HCT116 (cell line): ENCODE results near the gene HGFAC. TPM values are rescaled to one million over a fixed set of nuclear protein-coding genes. Genes with fewer than 3 reads are reported as not detected.

ENCODE experiments used
- ATAC-seq: fragments of 200-7000 bp; cut with Tn5 transposase; 2 replicates; pipeline ENCODE4 v1.9.1; 2020; ENCODE audit warnings: mild to moderate bottlenecking, moderate library complexity
- BruUV-seq: library from RNA; stranded (reverse); fragments of 400-500 nt; replicated peaks from 2 replicates; lab custom pipeline; 2021; lab: Mats Ljungman, UMichigan
- CTCF ChIA-PET: fragments of 300-600 bp; sonication (Branson Sonifier 250); formaldehyde crosslinking; loops from one replicate; lab custom pipeline; 2021; ENCODE audit warnings: antibody characterized with exemption; lab: Charles Lee
- POLR2A ChIA-PET: fragments of 300-600, 350-600 bp; sonication (Branson Sonifier 250); formaldehyde crosslinking; loops from one replicate; lab custom pipeline; 2021; ENCODE audit warnings: antibody characterized with exemption; lab: Charles Lee
- RAD21 ChIA-PET, 2 experiments: fragments of 300-600 bp; sonication (Branson Sonifier 250); formaldehyde crosslinking; loops; one replicate each; lab custom pipeline; 2023; ENCODE audit warnings: low total read pairs in 2 of 2; ENCODE audit not compliant: uncharacterized antibody in 2 of 2, unreplicated experiment in 2 of 2, low non-redundant PET in 1 of 2; lab: Charles Lee
- DNase-seq: peaks from one replicate; pipeline ENCODE4 v3.0.0-alpha.2; 2010; ENCODE audit warnings: low read depth, low spot score
- H2AFZ ChIP-seq: fragments of 200-600 bp; shearing (Covaris generic), sonication (generic); 2 replicates; pipeline ENCODE4 v1.6.1; 2017; ENCODE audit warnings: low read depth, mixed run types, mixed read lengths, antibody characterized with exemption, low read length; ENCODE audit not compliant: poor library complexity, severe bottlenecking
- H3K27ac ChIP-seq: 2 replicates; pipeline ENCODE4 v1.5.1; 2012; ENCODE audit warnings: low read depth, low read length
- H3K27me3 ChIP-seq: fragments of 200-600 bp; sonication (generic); 2 replicates; pipeline ENCODE4 v1.6.1; 2016; ENCODE audit warnings: mixed run types, low read length, mixed read lengths; ENCODE audit not compliant: insufficient read depth
- H3K36me3 ChIP-seq, 2 experiments: fragments of 200-500 bp in 1 of 2; fragments of 200-600 bp in 1 of 2; sonication (Bioruptor generic) in 1 of 2; sonication (generic) in 1 of 2; 2 replicates each; pipeline versions ENCODE4 v1.5.1 to v1.6.1; 2014 to 2016; ENCODE audit warnings: low read length in 2 of 2, inconsistent platforms in 1 of 2, mixed read lengths in 1 of 2, mixed run types in 1 of 2; ENCODE audit not compliant: insufficient read depth in 2 of 2, control insufficient read depth in 1 of 2
- H3K4me1 ChIP-seq, 2 experiments: fragments of 200-600 bp in 1 of 2; sonication (generic) in 1 of 2; 2 replicates each; pipeline versions ENCODE4 v1.5.1 to v1.6.1; 2012 to 2017; ENCODE audit warnings: low read length in 2 of 2, inconsistent platforms in 1 of 2, mild to moderate bottlenecking in 1 of 2, mixed read lengths in 1 of 2, mixed run types in 1 of 2, moderate library complexity in 1 of 2; ENCODE audit not compliant: insufficient read depth in 2 of 2, control insufficient read depth in 1 of 2
- H3K4me2 ChIP-seq: fragments of 200-600 bp; sonication (generic); 2 replicates; pipeline ENCODE4 v1.6.1; 2017; ENCODE audit warnings: mixed run types, low read length, mixed read lengths
- H3K4me3 ChIP-seq, 2 experiments: fragments of 200-600 bp in 1 of 2; sonication (generic) in 1 of 2; replicated peaks in 1 of 2; 2 replicates each; pipeline ENCODE4 v1.5.1; 2011 to 2016; ENCODE audit warnings: low read length in 2 of 2, control low read depth in 1 of 2, low read depth in 1 of 2, mild to moderate bottlenecking in 1 of 2, mixed read lengths in 1 of 2, mixed run types in 1 of 2
- H3K79me2 ChIP-seq: fragments of 200-600 bp; sonication (generic); 2 replicates; pipeline ENCODE4 v1.6.1; 2017; ENCODE audit warnings: mild to moderate bottlenecking, mixed run types, low read length, moderate library complexity, mixed read lengths; ENCODE audit not compliant: insufficient read depth
- H3K9ac ChIP-seq: fragments of 200-600 bp; sonication (generic); 2 replicates; pipeline ENCODE4 v1.6.1; 2016; ENCODE audit warnings: low read length, mixed read lengths
- H3K9me2 ChIP-seq: fragments of 200-600 bp; sonication (generic), shearing (Covaris generic); 2 replicates; pipeline ENCODE4 v1.6.1; 2017; ENCODE audit warnings: mixed run types, mild to moderate bottlenecking, moderate library complexity; ENCODE audit not compliant: insufficient read depth
- H3K9me3 ChIP-seq, 2 experiments: fragments of 200-500 bp in 1 of 2; fragments of 200-600 bp in 1 of 2; sonication (Bioruptor generic) in 1 of 2; sonication (generic) in 1 of 2; 2 replicates each; pipeline ENCODE4 v1.6.1; 2014 to 2017; ENCODE audit warnings: low read length in 2 of 2, mixed read lengths in 2 of 2, inconsistent platforms in 1 of 2, low read depth in 1 of 2, mild to moderate bottlenecking in 1 of 2, mixed run types in 1 of 2, moderate library complexity in 1 of 2; ENCODE audit not compliant: control insufficient read depth in 1 of 2, insufficient read depth in 1 of 2
- H4K20me1 ChIP-seq: fragments of 200-600 bp; sonication (generic), shearing (Covaris generic); 2 replicates; pipeline ENCODE4 v1.6.1; 2017; ENCODE audit warnings: mixed run types, mild to moderate bottlenecking, moderate library complexity; ENCODE audit not compliant: insufficient read depth
- ATF3 ChIP-seq: IDR thresholded peaks from 2 replicates; pipeline ENCODE4 v1.6.1; 2012
- CBX3 ChIP-seq: IDR thresholded peaks from 2 replicates; pipeline ENCODE4 v1.6.1; 2012; ENCODE audit warnings: low read depth
- EGR1 ChIP-seq: IDR thresholded peaks from 2 replicates; pipeline ENCODE4 v1.6.1; 2012; ENCODE audit warnings: low read depth
- EZH2 ChIP-seq: fragments of 200-600 bp; sonication (generic); IDR thresholded peaks from 2 replicates; pipeline ENCODE4 v1.6.1; 2017; ENCODE audit warnings: antibody characterized with exemption, mixed run types
- FOSL1 ChIP-seq: IDR thresholded peaks from 2 replicates; pipeline ENCODE4 v1.6.1; 2012; ENCODE audit warnings: low read depth
- JUND ChIP-seq: IDR thresholded peaks from 2 replicates; pipeline ENCODE4 v1.6.1; 2012
- POLR2A ChIP-seq: IDR thresholded peaks from 2 replicates; pipeline ENCODE4 v1.7.0; 2011; ENCODE audit warnings: borderline replicate concordance; ENCODE audit not compliant: insufficient read depth, insufficient read length; ENCODE audit errors: extremely low read depth
- POLR2AphosphoS5 ChIP-seq: IDR thresholded peaks from 2 replicates; pipeline ENCODE4 v1.6.1; 2011; ENCODE audit warnings: mild to moderate bottlenecking, low read depth, low read length, moderate library complexity
- RAD21 ChIP-seq: IDR thresholded peaks from 2 replicates; pipeline ENCODE4 v1.6.1; 2012; ENCODE audit warnings: low read depth, mild to moderate bottlenecking
- SIN3A ChIP-seq: IDR thresholded peaks from 2 replicates; pipeline ENCODE4 v1.6.1; 2012; ENCODE audit warnings: low read depth
- SP1 ChIP-seq: IDR thresholded peaks from 2 replicates; pipeline ENCODE4 v1.6.1; 2012; ENCODE audit warnings: low read depth
- TCF7L2 ChIP-seq: IDR thresholded peaks from 2 replicates; pipeline ENCODE4 v1.7.0; 2011; ENCODE audit warnings: borderline replicate concordance, inconsistent platforms; ENCODE audit not compliant: insufficient read depth, insufficient read length; ENCODE audit errors: extremely low read depth
- ZBTB33 ChIP-seq: IDR thresholded peaks from 2 replicates; pipeline ENCODE4 v1.6.1; 2011; ENCODE audit warnings: mild to moderate bottlenecking, low read length, moderate library complexity; ENCODE audit not compliant: insufficient replicate concordance; ENCODE audit errors: extremely low read depth
- ZFX ChIP-seq: fragments of 450-650 bp; IDR thresholded peaks from 2 replicates; pipeline ENCODE4 v1.6.1; 2017
- ZNF274 ChIP-seq: fragments of 200-500 bp; sonication (Bioruptor generic); IDR thresholded peaks from 2 replicates; pipeline ENCODE4 v1.6.1; 2014; ENCODE audit warnings: mild to moderate bottlenecking, low read depth, low read length, inconsistent platforms
- intact Hi-C: fragments of 100-400 bp; cut with micrococcal nuclease; formaldehyde crosslinking; loops from 2 replicates; pipeline ENCODE4 v1.10.0; 2022
- total RNA-seq: library from RNA; stranded (reverse); gene quantifications from one replicate; pipeline ENCODE4 v1.2.1, GENCODE V29; 2021; ENCODE audit not compliant: unreplicated experiment

The HGFAC gene
- total RNA-seq, 1 experiment from 2014 or later = 1.1 TPM

GRCh38 chr4:3420956-3421355 is 20.8 kb upstream of the HGFAC start:
- Histone ChIP-seq H3K27ac (no peak overlapping the region), H4K20me1 (no peaks in the 10 kb centered on the region), H3K9me3 (no peaks in the 10 kb centered on the region), H3K4me2 (no peak overlapping the region), H3K4me1 (no peaks in the 10 kb centered on the region), H3K4me3 (no peak overlapping the region), H2AFZ (no peak overlapping the region), H3K36me3 (no peaks in the 10 kb centered on the region), H3K9ac (no peak overlapping the region), H3K79me2 (no peaks in the 10 kb centered on the region), H3K27me3 (no peaks in the 10 kb centered on the region), H3K9me2 (no peaks in the 10 kb centered on the region)
- ATAC-seq (no peak), DNase-seq (no peak)
- TF ChIP-seq ZNF274 (no peak), FOSL1 (no peak), TCF7L2 (no peak), ZBTB33 (no peak), CBX3 (no peak), POLR2A (no peak), EGR1 (no peak)
- intact Hi-C loops = no loop called here
- ChIA-PET CTCF (no interaction called here), RAD21 (no interaction called here), POLR2A (no interaction called here)
- no TSS peak for BruUV-seq

- POLR2A ChIA-PET = no interaction called here
- CTCF ChIA-PET = no interaction called here
Observed at GRCh38 chr4:3421470-3421869, 20.3 kb upstream of the HGFAC start.

More at GRCh38 chr4:3421470-3421869, 20.3 kb upstream of the HGFAC start:
- Histone ChIP-seq H3K9me2 (no peaks in the 10 kb centered on the region), H3K79me2 (no peaks in the 10 kb centered on the region), H3K27ac (no peak overlapping the region), H2AFZ (no peak overlapping the region), H3K9me3 (no peaks in the 10 kb centered on the region), H3K4me3 (no peak overlapping the region), H3K36me3 (no peaks in the 10 kb centered on the region), H4K20me1 (no peaks in the 10 kb centered on the region), H3K4me2 (no peak overlapping the region), H3K27me3 (no peaks in the 10 kb centered on the region), H3K4me1 (no peaks in the 10 kb centered on the region), H3K9ac (no peak overlapping the region)
- no TSS peak for BruUV-seq
- TF ChIP-seq EZH2 (no peak), ZBTB33 (no peak), RAD21 (no peak), JUND (no peak), POLR2AphosphoS5 (no peak), POLR2A (no peak), SP1 (no peak), ATF3 (no peak), CBX3 (no peak), SIN3A (no peak), ZFX (no peak), TCF7L2 (no peak), ZNF274 (no peak)
- intact Hi-C loops = no loop called here
- ATAC-seq = no peak
- RAD21 ChIA-PET = no interaction called here
- no peak for DNase-seq
